Renal cortex interstitium (tissue), 11 donors: ENCODE measurements around the gene OGFOD3. TPM values are rescaled to one million over a fixed set of nuclear protein-coding genes. Genes with fewer than 3 reads are reported as not detected.
"Not testable (repeated sequence)": the region's sequence is repeated elsewhere in the genome, so short reads cannot be mapped to it uniquely, and the experiment has no call there.

Source experiments
- DNase-seq, 11 donors: peaks; one replicate each; pipeline ENCODE4 v3.0.0-alpha.2; 2013; ENCODE audit warnings: low read depth in 9 of 11, low spot score in 4 of 11; ENCODE audit errors: extremely low read depth in 1 of 11
- polyA plus RNA-seq, 3 donors: library from polyadenylated mRNA; unstranded; fragments of 120-200 nt; gene quantifications; one replicate each; pipeline ENCODE4 v1.2.1, GENCODE V29; 2013; ENCODE audit not compliant: insufficient read length in 3 of 3

Gene OGFOD3
- polyA plus RNA-seq, 3 donors: 20.8 to 31.7 (median 27.6) TPM

GRCh38 chr17:82384730-82385481, 33.5 kb downstream of the OGFOD3 start:
- no peak for DNase-seq

GRCh38 chr17:82384051-82384729, 34.2 kb downstream of the OGFOD3 start:
- DNase-seq: no peak

GRCh38 chr17:82383411-82383810, 35.0 kb downstream of the OGFOD3 start:
- DNase-seq: no peak

- DNase-seq: no peak
These were observed 35.5 kb downstream of the OGFOD3 start for GRCh38 chr17:82382933-82383255.

- DNase-seq: not testable (repeated sequence)
These were observed 36.0 kb downstream of the OGFOD3 start for GRCh38 chr17:82382220-82382932.

GRCh38 chr17:82381703-82382009, 36.7 kb downstream of the OGFOD3 start:
- DNase-seq: not testable (repeated sequence)

GRCh38 chr17:82380860-82381702, 37.3 kb downstream of the OGFOD3 start:
- no peak for DNase-seq

- DNase-seq: no peak
These were observed 39.7 kb downstream of the OGFOD3 start for GRCh38 chr17:82378741-82379021.

- DNase-seq: no peak
These were observed 40.3 kb downstream of the OGFOD3 start for GRCh38 chr17:82377924-82378740.

- not testable (repeated sequence) for DNase-seq
These were observed 41.1 kb downstream of the OGFOD3 start for GRCh38 chr17:82377294-82377693.

GRCh38 chr17:82376042-82376730, 42.2 kb downstream of the OGFOD3 start:
- DNase-seq: no peak

GRCh38 chr17:82375359-82376041, 42.9 kb downstream of the OGFOD3 start:
- DNase-seq: no peak

- DNase-seq: no peak
These were observed 43.6 kb downstream of the OGFOD3 start for GRCh38 chr17:82374626-82375331.

GRCh38 chr17:82373731-82374625, 44.4 kb downstream of the OGFOD3 start:
- no peak for DNase-seq

- DNase-seq: not testable (repeated sequence)
These were observed 45.3 kb downstream of the OGFOD3 start for GRCh38 chr17:82373072-82373452.
